BLaER1 treated with 17β-estradiol and CSF1 and Interleukin-3, amounts not matched to agents 10 nM and 100 nM (cell line): ENCODE measurements around the gene AJAP1.

Experiments
- H3K27ac ChIP-seq, 11 experiments: shearing (Covaris generic); formaldehyde crosslinking; 2 replicates each; pipeline ENCODE4 v1.8.1; 2022
- H3K27me3 ChIP-seq, 11 experiments: shearing (Covaris generic); formaldehyde crosslinking; 2 replicates each; pipeline ENCODE4 v1.8.1; 2022
- H3K36me3 ChIP-seq, 11 experiments: shearing (Covaris generic); formaldehyde crosslinking; 2 replicates each; pipeline ENCODE4 v1.8.1; 2022
- H3K4me1 ChIP-seq, 10 experiments: shearing (Covaris generic); formaldehyde crosslinking; 2 replicates each; pipeline ENCODE4 v1.8.1; 2022
- H3K4me2 ChIP-seq, 11 experiments: shearing (Covaris generic); formaldehyde crosslinking; 2 replicates each; pipeline ENCODE4 v1.8.1; 2022
- H3K4me3 ChIP-seq, 10 experiments: shearing (Covaris generic); formaldehyde crosslinking; 2 replicates each; pipeline ENCODE4 v1.8.1; 2022
- H3K9ac ChIP-seq, 11 experiments: shearing (Covaris generic); formaldehyde crosslinking; 2 replicates each; pipeline ENCODE4 v1.8.1; 2022
- H3K9me3 ChIP-seq, 11 experiments: shearing (Covaris generic); formaldehyde crosslinking; replicated peaks in 1 of 11; 2 replicates each; pipeline ENCODE4 v1.8.1; 2022
- H4K20me1 ChIP-seq, 11 experiments: shearing (Covaris generic); formaldehyde crosslinking; 2 replicates each; pipeline ENCODE4 v1.8.1; 2022
- Cebpa-rat ChIP-seq, 11 experiments: shearing (Covaris generic); IDR thresholded peaks; 2 replicates each; pipeline ENCODE4 v1.8.1; 2022

Gene AJAP1

GRCh38 chr1:4703646-4704045 lies 49.2 kb downstream of the AJAP1 start:
- H3K36me3 ChIP-seq: no peaks in the 10 kb centered on the region
- no peak overlapping the region for H3K4me2 ChIP-seq
- no peak overlapping the region for H3K27ac ChIP-seq
- no peak for TF ChIP-seq Cebpa-rat (IDR thresholded peaks at IDR 0.05)
- H3K27me3 ChIP-seq: no peaks in the 10 kb centered on the region
- H3K4me3 ChIP-seq: no peak overlapping the region
- no peak overlapping the region for H3K9ac ChIP-seq
- peaks cover 0 to 9% (median 0%) of the 10 kb centered on the region in 11 experiments; a peak in 3 of 22 replicates for H4K20me1 ChIP-seq
- no peaks in the 10 kb centered on the region for H3K9me3 ChIP-seq
- peaks cover 0 to 17% (median 9%) of the 10 kb centered on the region in 10 experiments; a peak in 17 of 20 replicates for H3K4me1 ChIP-seq

- no peak overlapping the region for H3K9ac ChIP-seq
- peaks cover 17 to 33% (median 25%) of the 10 kb centered on the region in 11 experiments for H3K27me3 ChIP-seq
- TF ChIP-seq Cebpa-rat (IDR thresholded peaks at IDR 0.05): no peak
- H4K20me1 ChIP-seq: peaks cover 0 to 18% (median 0%) of the 10 kb centered on the region in 11 experiments; a peak in 6 of 22 replicates
- H3K4me1 ChIP-seq: peaks cover 5 to 28% (median 21%) of the 10 kb centered on the region in 10 experiments; a peak in 18 of 20 replicates
- H3K36me3 ChIP-seq: no peaks in the 10 kb centered on the region
- H3K9me3 ChIP-seq: no peaks in the 10 kb centered on the region
- H3K4me2 ChIP-seq: no peak overlapping the region
- H3K27ac ChIP-seq: no peak overlapping the region
- no peak overlapping the region for H3K4me3 ChIP-seq
Observed at GRCh38 chr1:4708840-4709507, 54.6 kb downstream of the AJAP1 start.

GRCh38 chr1:4709641-4710040 lies 55.2 kb downstream of the AJAP1 start:
- Histone ChIP-seq H3K9me3 (peaks cover 0 to 2% (median 0%) of the 10 kb centered on the region in 11 experiments; a peak in 4 of 22 replicates), H4K20me1 (peaks cover 0 to 18% (median 0%) of the 10 kb centered on the region in 11 experiments; a peak in 6 of 22 replicates), H3K27ac (no peak overlapping the region), H3K4me1 (peaks cover 5 to 28% (median 21%) of the 10 kb centered on the region in 10 experiments; a peak in 18 of 20 replicates), H3K4me3 (no peak overlapping the region), H3K9ac (no peak overlapping the region), H3K27me3 (peaks cover 17 to 33% (median 25%) of the 10 kb centered on the region in 11 experiments), H3K4me2 (no peak overlapping the region), H3K36me3 (no peaks in the 10 kb centered on the region)
- no peak for TF ChIP-seq Cebpa-rat (IDR thresholded peaks at IDR 0.05)

GRCh38 chr1:4710592-4711415 lies 56.4 kb downstream of the AJAP1 start:
- H4K20me1 ChIP-seq: peaks cover 0 to 18% (median 0%) of the 10 kb centered on the region in 11 experiments; a peak in 6 of 22 replicates
- no peaks in the 10 kb centered on the region for H3K36me3 ChIP-seq
- no peak for TF ChIP-seq Cebpa-rat (IDR thresholded peaks at IDR 0.05)
- no peak overlapping the region; a peak in 1 of 20 replicates for H3K4me3 ChIP-seq
- peaks cover 17 to 33% (median 25%) of the 10 kb centered on the region in 11 experiments for H3K27me3 ChIP-seq
- peak overlapping the region in 9 of 11 experiments; percentile 25 to 72 (median 61); a peak in 18 of 22 replicates for H3K4me2 ChIP-seq
- peaks cover 10 to 13% (median 11%) of the 10 kb centered on the region in 11 experiments for H3K9me3 ChIP-seq
- peaks cover 5 to 23% (median 18%) of the 10 kb centered on the region in 10 experiments; a peak in 18 of 20 replicates for H3K4me1 ChIP-seq
- no peak overlapping the region for H3K9ac ChIP-seq
- no peak overlapping the region for H3K27ac ChIP-seq

- H3K9ac ChIP-seq: no peak overlapping the region
- H3K9me3 ChIP-seq: peaks cover 15 to 21% (median 17%) of the 10 kb centered on the region in 11 experiments
- H3K27ac ChIP-seq: no peak overlapping the region
- H3K4me3 ChIP-seq: no peak overlapping the region
- peaks cover 5 to 17% (median 12%) of the 10 kb centered on the region in 10 experiments; a peak in 15 of 20 replicates for H3K4me1 ChIP-seq
- H4K20me1 ChIP-seq: peaks cover 0 to 18% (median 0%) of the 10 kb centered on the region in 11 experiments; a peak in 6 of 22 replicates
- peak overlapping the region in 8 of 11 experiments; percentile 41 to 72 (median 64); a peak in 14 of 22 replicates for H3K4me2 ChIP-seq
- H3K36me3 ChIP-seq: no peaks in the 10 kb centered on the region
- TF ChIP-seq Cebpa-rat (IDR thresholded peaks at IDR 0.05): no peak
- H3K27me3 ChIP-seq: peaks cover 17 to 33% (median 25%) of the 10 kb centered on the region in 11 experiments
Observed at GRCh38 chr1:4711416-4712275, 57.2 kb downstream of the AJAP1 start.

- Histone ChIP-seq H3K36me3 (no peaks in the 10 kb centered on the region), H3K9me3 (peaks cover 15 to 25% (median 17%) of the 10 kb centered on the region in 11 experiments), H3K9ac (no peak overlapping the region), H3K4me1 (peaks cover 5 to 17% (median 12%) of the 10 kb centered on the region in 10 experiments; a peak in 15 of 20 replicates), H3K27ac (no peak overlapping the region), H3K4me2 (no peak overlapping the region), H4K20me1 (peaks cover 0 to 18% (median 0%) of the 10 kb centered on the region in 11 experiments; a peak in 6 of 22 replicates), H3K4me3 (no peak overlapping the region), H3K27me3 (peaks cover 17 to 33% (median 25%) of the 10 kb centered on the region in 11 experiments)
- TF ChIP-seq Cebpa-rat (IDR thresholded peaks at IDR 0.05): no peak
Observed at GRCh38 chr1:4713669-4714068, 59.3 kb downstream of the AJAP1 start.

GRCh38 chr1:4716406-4716805 lies 62.0 kb downstream of the AJAP1 start:
- no peak overlapping the region for H3K4me2 ChIP-seq
- no peak overlapping the region for H3K4me3 ChIP-seq
- H3K9ac ChIP-seq: no peak overlapping the region
- peaks cover 7 to 15% (median 10%) of the 10 kb centered on the region in 11 experiments for H3K27me3 ChIP-seq
- TF ChIP-seq Cebpa-rat (IDR thresholded peaks at IDR 0.05): no peak
- no peak overlapping the region for H3K27ac ChIP-seq
- H3K36me3 ChIP-seq: no peaks in the 10 kb centered on the region
- H3K9me3 ChIP-seq: peaks cover 15 to 25% (median 17%) of the 10 kb centered on the region in 11 experiments
- peaks cover 0 to 10% (median 0%) of the 10 kb centered on the region in 11 experiments; a peak in 3 of 22 replicates for H4K20me1 ChIP-seq
- H3K4me1 ChIP-seq: peaks cover 0 to 3% (median under 1%) of the 10 kb centered on the region in 10 experiments; a peak in 7 of 20 replicates

- H3K4me1 ChIP-seq: no peaks in the 10 kb centered on the region
- H4K20me1 ChIP-seq: peaks cover 0 to 1% (median 0%) of the 10 kb centered on the region in 11 experiments; a peak in 2 of 22 replicates
- H3K27me3 ChIP-seq: peaks cover 0 to 17% (median 0%) of the 10 kb centered on the region in 11 experiments; a peak in 4 of 22 replicates
- H3K4me3 ChIP-seq: no peak overlapping the region
- H3K4me2 ChIP-seq: no peak overlapping the region
- no peak for TF ChIP-seq Cebpa-rat (IDR thresholded peaks at IDR 0.05)
- H3K9ac ChIP-seq: no peak overlapping the region
- no peak overlapping the region for H3K27ac ChIP-seq
- H3K9me3 ChIP-seq: peaks cover 15 to 25% (median 17%) of the 10 kb centered on the region in 11 experiments
- no peaks in the 10 kb centered on the region for H3K36me3 ChIP-seq
Observed at GRCh38 chr1:4718071-4718470, 63.7 kb downstream of the AJAP1 start.
